ENCODE measurements around the gene NADK. TPM values are rescaled to one million over a fixed set of nuclear protein-coding genes. Genes with fewer than 3 reads are reported as not detected.

NADK gene
- total and polyA plus RNA-seq, 11 donors: 17.7 to 45.2 (median 23.3) TPM

GRCh38 chr1:1775327-1776226 is 2.7 kb downstream of the NADK start:
- H3K36me3 ChIP-seq: peaks cover 0 to 22% (median 14%) of the 10 kb centered on the region in 9 donors
- no peak overlapping the region for H3K4me3 ChIP-seq
- H3K9me3 ChIP-seq: peaks cover 0 to 12% (median 5%) of the 10 kb centered on the region in 12 donors
- 80 to 83% (median 82%) methylated on average over 11 of the region's 11 CpGs for WGBS, 4 donors
- peak overlapping the region in 5 of 12 donors; percentile 28 to 96 (median 95) for H3K27ac ChIP-seq
- H3K4me1 ChIP-seq: peaks cover 0 to 57% (median 44%) of the 10 kb centered on the region in 12 donors
- DNase-seq (peak in 2 of 5 donors; percentile 26), ATAC-seq (no peak)
- TF ChIP-seq, protein P1, sequence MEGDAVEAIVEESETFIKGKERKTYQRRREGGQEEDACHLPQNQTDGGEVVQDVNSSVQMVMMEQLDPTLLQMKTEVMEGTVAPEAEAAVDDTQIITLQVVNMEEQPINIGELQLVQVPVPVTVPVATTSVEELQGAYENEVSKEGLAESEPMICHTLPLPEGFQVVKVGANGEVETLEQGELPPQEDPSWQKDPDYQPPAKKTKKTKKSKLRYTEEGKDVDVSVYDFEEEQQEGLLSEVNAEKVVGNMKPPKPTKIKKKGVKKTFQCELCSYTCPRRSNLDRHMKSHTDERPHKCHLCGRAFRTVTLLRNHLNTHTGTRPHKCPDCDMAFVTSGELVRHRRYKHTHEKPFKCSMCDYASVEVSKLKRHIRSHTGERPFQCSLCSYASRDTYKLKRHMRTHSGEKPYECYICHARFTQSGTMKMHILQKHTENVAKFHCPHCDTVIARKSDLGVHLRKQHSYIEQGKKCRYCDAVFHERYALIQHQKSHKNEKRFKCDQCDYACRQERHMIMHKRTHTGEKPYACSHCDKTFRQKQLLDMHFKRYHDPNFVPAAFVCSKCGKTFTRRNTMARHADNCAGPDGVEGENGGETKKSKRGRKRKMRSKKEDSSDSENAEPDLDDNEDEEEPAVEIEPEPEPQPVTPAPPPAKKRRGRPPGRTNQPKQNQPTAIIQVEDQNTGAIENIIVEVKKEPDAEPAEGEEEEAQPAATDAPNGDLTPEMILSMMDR (IDR thresholded peaks at IDR 0.05): no peak
- no peak for TF ChIP-seq POLR2A (IDR thresholded peaks at IDR 0.05)
- H3K27me3 ChIP-seq: no peaks in the 10 kb centered on the region
- intact Hi-C loops (cut with DNase I): loop anchor here in 7 of 10 donors (5.0 to 10.0 kb wide), 4 partner anchors 117 to 132 kb away; partner anchors contain the start of gene GNB1 (in 2 of the 7)

DNA sequence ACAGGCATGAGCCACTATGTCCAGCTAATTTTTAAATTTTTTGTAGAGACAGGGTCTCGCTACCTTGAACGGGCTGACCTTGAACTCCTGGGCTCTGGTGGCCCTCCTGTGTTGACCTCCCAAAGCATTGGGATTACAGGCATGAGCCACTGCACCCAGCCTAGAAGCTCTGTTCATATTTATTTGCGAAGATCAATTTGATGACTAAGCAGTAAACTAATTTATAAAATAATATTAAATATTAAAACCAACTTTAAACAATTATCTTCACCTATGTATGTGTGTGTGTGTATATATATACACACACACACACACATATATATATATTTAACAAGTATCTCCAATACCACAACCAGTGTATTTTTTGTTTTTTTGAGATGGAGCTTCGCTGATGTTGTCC is 4.4 kb downstream of the NADK start:
- intact Hi-C loops (cut with DNase I): loop anchor here in 1 of 10 donors (10.0 kb wide), 1 partner anchor 121 kb away; the partner anchor contains the start of gene GNB1
- TF ChIP-seq POLR2A (IDR thresholded peaks at IDR 0.05): no peak
- TF ChIP-seq, protein P1 (IDR thresholded peaks at IDR 0.05): no peak
- 97 to 99% (median 98%) methylated on average over 4 of the region's 4 CpGs for WGBS, 4 donors
- no peak overlapping the region for H3K27ac ChIP-seq
- H3K4me3 ChIP-seq: no peak overlapping the region
- H3K27me3 ChIP-seq: no peaks in the 10 kb centered on the region
- H3K36me3 ChIP-seq: peaks cover 0 to 24% (median 14%) of the 10 kb centered on the region in 9 donors
- ATAC-seq (no peak), DNase-seq (no peak)
- peaks cover 0 to 40% (median 30%) of the 10 kb centered on the region in 12 donors for H3K4me1 ChIP-seq
- H3K9me3 ChIP-seq: peaks cover 0 to 24% (median 9%) of the 10 kb centered on the region in 12 donors

- WGBS, 4 donors: 93 to 98% (median 96%) methylated on average over 3 of the region's 3 CpGs
- no peaks in the 10 kb centered on the region for H3K27me3 ChIP-seq
- DNase-seq (no peak), ATAC-seq (no peak)
- H3K36me3 ChIP-seq: peaks cover 0 to 42% (median 17%) of the 10 kb centered on the region in 9 donors
- no peak for TF ChIP-seq POLR2A (IDR thresholded peaks at IDR 0.05)
- TF ChIP-seq, protein P1 (IDR thresholded peaks at IDR 0.05): no peak
- H3K27ac ChIP-seq: no peak overlapping the region
- peaks cover 0 to 24% (median 9%) of the 10 kb centered on the region in 12 donors for H3K9me3 ChIP-seq
- intact Hi-C loops (cut with DNase I): loop anchor here in 1 of 10 donors (10.0 kb wide), 1 partner anchor 124 kb away; the partner anchor contains the start of gene GNB1
- H3K4me3 ChIP-seq: no peak overlapping the region
- H3K4me1 ChIP-seq: peaks cover 0 to 22% (median 13%) of the 10 kb centered on the region in 12 donors
Observed at GRCh38 chr1:1771096-1771495, 7.2 kb downstream of the NADK start.

DNA sequence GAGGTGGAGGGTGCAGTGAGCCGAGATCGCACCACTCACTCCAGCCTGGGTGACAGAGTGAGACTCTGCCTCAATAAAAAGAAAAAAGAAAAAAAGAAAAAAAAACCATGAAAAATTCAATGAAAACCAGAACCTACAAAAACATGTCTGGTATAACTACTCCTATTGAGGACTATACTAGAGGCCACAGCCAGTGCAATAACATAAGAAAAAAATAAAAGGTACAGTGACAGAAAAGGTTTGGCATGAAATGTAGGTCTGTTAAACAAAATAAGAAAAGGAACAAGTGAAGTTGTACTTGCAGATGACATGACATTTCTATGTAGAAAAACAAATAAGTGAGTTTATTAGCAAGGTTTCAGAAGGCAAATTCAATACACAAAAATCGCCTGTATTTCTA is 8.2 kb downstream of the NADK start:
- intact Hi-C loops (cut with DNase I): loop anchor here in 1 of 10 donors (10.0 kb wide), 1 partner anchor 125 kb away; the partner anchor contains the start of gene GNB1
- peaks cover 0 to 24% (median 9%) of the 10 kb centered on the region in 12 donors for H3K9me3 ChIP-seq
- H3K4me3 ChIP-seq: no peak overlapping the region
- ATAC-seq (no peak), DNase-seq (peak in 1 of 5 donors; percentile 5)
- H3K36me3 ChIP-seq: peaks cover 0 to 47% (median 18%) of the 10 kb centered on the region in 9 donors
- 94 to 99% (median 96%) methylated on average over 3 of the region's 3 CpGs for WGBS, 4 donors
- H3K4me1 ChIP-seq: peaks cover 0 to 16% (median 4%) of the 10 kb centered on the region in 12 donors
- no peak for TF ChIP-seq POLR2A (IDR thresholded peaks at IDR 0.05)
- H3K27ac ChIP-seq: no peak overlapping the region
- H3K27me3 ChIP-seq: no peaks in the 10 kb centered on the region
